ENCODE data around the gene KIAA1328. TPM values are rescaled to one million over a fixed set of nuclear protein-coding genes. Genes with fewer than 3 reads are reported as not detected.

KIAA1328 gene
- polyA plus RNA-seq, 3 donors from 2014 or later: 9.4 to 11.8 (median 10.2) TPM

DNA sequence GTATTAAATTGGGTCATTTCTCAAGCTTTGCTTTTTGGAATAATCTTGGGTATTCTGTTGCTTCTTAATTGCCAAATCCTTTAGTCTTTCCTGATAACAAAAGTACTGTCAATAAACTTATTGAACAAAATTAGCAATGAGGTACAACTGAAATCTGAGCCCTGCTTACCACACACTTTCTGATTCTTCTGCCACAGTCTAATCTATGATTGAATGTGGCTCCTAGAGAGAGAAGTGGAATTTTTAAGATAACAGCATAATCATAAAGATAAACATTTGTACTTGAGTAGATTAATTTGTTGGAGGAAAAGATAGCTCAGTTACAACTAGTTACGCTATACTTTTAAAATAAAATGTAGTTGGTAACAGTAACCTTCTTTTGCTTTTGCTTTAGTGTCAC is 381.9 kb downstream of the KIAA1328 start:
- Mint-ChIP-seq H3K27me3 (ENCODE audit: low read depth in 3 of 3) (peaks cover 0 to 2% (median 0%) of the 10 kb centered on the region in 3 donors), H3K36me3 (peaks cover 2 to 22% (median 13%) of the 10 kb centered on the region in 3 donors), H3K9me3 (peaks cover 14 to 21% (median 18%) of the 10 kb centered on the region in 6 donors), H3K4me3 (no peak overlapping the region), H3K4me1 (no peaks in the 10 kb centered on the region), H3K27ac (no peak overlapping the region)
- DNase-seq: no peak

DNA sequence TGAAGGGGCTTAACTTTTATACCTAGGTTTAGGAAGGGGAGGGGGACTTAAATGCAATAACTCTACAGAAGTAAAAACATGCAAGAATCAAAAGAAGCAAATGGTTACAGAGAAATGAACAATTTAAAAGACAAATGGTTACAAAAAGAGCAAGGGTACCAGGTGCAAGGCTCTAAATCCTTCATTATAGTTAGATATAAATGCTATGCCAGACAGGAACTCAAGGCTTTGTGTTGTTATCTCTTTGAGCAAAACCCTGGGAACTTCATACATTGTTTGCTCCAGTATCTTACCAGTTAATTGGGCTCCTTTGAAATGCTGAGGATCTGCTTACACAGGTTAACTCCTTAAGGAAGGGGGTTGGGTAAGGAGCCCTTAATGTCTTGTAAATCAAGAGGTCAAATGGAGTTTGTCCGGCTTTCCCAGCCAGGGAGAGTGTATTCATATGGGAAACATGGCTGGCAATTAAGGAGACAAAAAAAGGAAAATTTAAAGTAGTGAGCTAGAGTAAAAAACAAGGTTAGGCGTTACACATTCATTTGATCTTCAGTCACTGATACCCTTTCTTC is 389.2 kb downstream of the KIAA1328 start:
- H3K4me1 Mint-ChIP-seq: no peaks in the 10 kb centered on the region
- DNase-seq: no peak
- H3K9me3 Mint-ChIP-seq: peaks cover 17 to 35% (median 29%) of the 10 kb centered on the region in 6 donors
- H3K4me3 Mint-ChIP-seq: no peak overlapping the region
- no peaks in the 10 kb centered on the region for H3K27me3 Mint-ChIP-seq (ENCODE audit: low read depth in 3 of 3)
- no peak overlapping the region for H3K27ac Mint-ChIP-seq
- H3K36me3 Mint-ChIP-seq: peaks cover 10 to 34% (median 18%) of the 10 kb centered on the region in 3 donors

GRCh38 chr18:37219257-37219656 is 390.3 kb downstream of the KIAA1328 start:
- DNase-seq: no peak
- Mint-ChIP-seq H3K9me3 (peaks cover 10 to 27% (median 24%) of the 10 kb centered on the region in 6 donors), H3K27me3 (ENCODE audit: low read depth in 3 of 3) (no peaks in the 10 kb centered on the region), H3K27ac (no peak overlapping the region), H3K4me1 (no peaks in the 10 kb centered on the region), H3K36me3 (peaks cover 10 to 34% (median 18%) of the 10 kb centered on the region in 3 donors), H3K4me3 (no peak overlapping the region)

DNA sequence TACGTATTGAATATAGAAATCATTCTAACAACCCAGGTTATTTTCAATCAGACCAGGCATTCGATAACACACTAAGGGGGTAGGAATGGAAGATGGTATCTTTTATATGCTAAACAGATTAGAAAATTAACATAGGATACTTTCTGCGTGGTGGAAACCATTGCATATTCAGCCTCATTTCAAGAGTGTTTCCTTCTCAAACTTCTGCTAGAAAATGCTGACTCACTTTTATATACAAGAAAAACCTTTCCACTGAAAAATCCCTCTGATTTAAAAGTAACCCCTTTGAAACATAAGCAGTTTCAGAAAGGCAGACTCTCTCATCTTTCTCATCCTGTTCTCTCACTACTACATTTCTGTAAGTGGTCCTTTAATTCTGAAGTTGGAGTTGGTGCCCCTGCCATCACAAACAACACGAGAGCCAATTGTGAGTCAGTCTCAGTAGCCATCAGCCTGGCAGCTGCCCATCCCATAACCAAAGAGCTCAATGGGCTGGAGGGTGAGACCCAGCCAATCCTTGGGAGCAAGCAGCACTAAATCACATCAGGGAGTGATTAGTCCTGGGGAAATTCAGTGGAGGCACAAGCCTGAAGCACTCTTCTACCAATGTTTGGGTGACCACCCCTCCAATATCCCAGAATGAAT is 393.5 kb downstream of the KIAA1328 start:
- H3K36me3 Mint-ChIP-seq: peaks cover 26 to 33% (median 33%) of the 10 kb centered on the region in 3 donors
- H3K27ac Mint-ChIP-seq: no peak overlapping the region
- DNase-seq: no peak
- peaks cover 0 to 3% (median 1%) of the 10 kb centered on the region in 6 donors for H3K9me3 Mint-ChIP-seq
- no peaks in the 10 kb centered on the region for H3K27me3 Mint-ChIP-seq (ENCODE audit: low read depth in 3 of 3)
- no peak overlapping the region for H3K4me3 Mint-ChIP-seq
- H3K4me1 Mint-ChIP-seq: no peaks in the 10 kb centered on the region

GRCh38 chr18:37222999-37223378 is 394.1 kb downstream of the KIAA1328 start:
- H3K9me3 Mint-ChIP-seq: peaks cover 0 to 8% (median 3%) of the 10 kb centered on the region in 6 donors
- H3K4me1 Mint-ChIP-seq: no peaks in the 10 kb centered on the region
- H3K36me3 Mint-ChIP-seq: peaks cover 30 to 36% (median 36%) of the 10 kb centered on the region in 3 donors
- H3K27me3 Mint-ChIP-seq (ENCODE audit: low read depth in 3 of 3): peaks cover 0 to 2% (median 0%) of the 10 kb centered on the region in 3 donors
- DNase-seq: no peak
- no peak overlapping the region for H3K27ac Mint-ChIP-seq
- H3K4me3 Mint-ChIP-seq: no peak overlapping the region

GRCh38 chr18:37225279-37225678 is 396.4 kb downstream of the KIAA1328 start:
- Mint-ChIP-seq H3K36me3 (peaks cover 33 to 36% (median 33%) of the 10 kb centered on the region in 3 donors), H3K4me3 (no peak overlapping the region), H3K9me3 (peaks cover 0 to 10% (median 7%) of the 10 kb centered on the region in 6 donors), H3K27me3 (ENCODE audit: low read depth in 3 of 3) (peaks cover 0 to 3% (median 2%) of the 10 kb centered on the region in 3 donors), H3K27ac (no peak overlapping the region), H3K4me1 (no peaks in the 10 kb centered on the region)
- no peak for DNase-seq

- no peak for DNase-seq
- Mint-ChIP-seq H3K27me3 (ENCODE audit: low read depth in 3 of 3) (peaks cover 0 to 3% (median 2%) of the 10 kb centered on the region in 3 donors), H3K27ac (no peak overlapping the region), H3K9me3 (peaks cover 0 to 10% (median 7%) of the 10 kb centered on the region in 6 donors), H3K4me3 (no peak overlapping the region), H3K36me3 (peaks cover 6 to 13% (median 11%) of the 10 kb centered on the region in 3 donors), H3K4me1 (no peaks in the 10 kb centered on the region)
Observed at GRCh38 chr18:37230768-37231167, 401.8 kb downstream of the KIAA1328 start.

DNA sequence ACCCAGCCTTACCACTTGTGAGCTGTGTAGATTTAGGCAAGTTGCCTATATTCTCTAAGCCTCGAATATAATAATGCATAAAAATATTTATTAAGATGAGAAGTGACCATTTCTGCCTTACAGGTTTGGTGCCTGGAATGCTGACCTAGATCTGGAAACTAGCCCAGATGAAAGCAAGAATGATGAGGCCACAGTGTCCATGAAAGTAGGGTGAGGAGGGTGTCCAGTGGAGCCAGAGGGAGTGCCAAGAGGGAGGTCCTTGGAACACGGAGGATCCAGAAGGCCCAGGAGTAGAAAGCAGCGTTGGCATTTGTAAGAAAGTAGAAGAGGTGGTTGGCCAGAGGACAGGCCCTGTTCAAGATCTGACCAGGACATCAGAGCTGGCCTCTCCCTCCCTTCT is 402.3 kb downstream of the KIAA1328 start:
- H3K27ac Mint-ChIP-seq: no peak overlapping the region

GRCh38 chr18:37235583-37235982 is 406.7 kb downstream of the KIAA1328 start:
- no peak overlapping the region for H3K4me3 Mint-ChIP-seq
- DNase-seq: no peak
- peaks cover 0 to 3% (median 0%) of the 10 kb centered on the region in 3 donors for H3K36me3 Mint-ChIP-seq
- H3K27ac Mint-ChIP-seq: no peak overlapping the region
- H3K9me3 Mint-ChIP-seq: peaks cover 0 to 9% (median 0%) of the 10 kb centered on the region in 6 donors
- no peaks in the 10 kb centered on the region for H3K27me3 Mint-ChIP-seq (ENCODE audit: low read depth in 3 of 3)
- H3K4me1 Mint-ChIP-seq: no peaks in the 10 kb centered on the region

More for the DNA sequence above, 402.3 kb downstream of the KIAA1328 start:
- peaks cover 0 to 10% (median 5%) of the 10 kb centered on the region in 6 donors for H3K9me3 Mint-ChIP-seq
- peaks cover 3 to 8% (median 8%) of the 10 kb centered on the region in 3 donors for H3K36me3 Mint-ChIP-seq
- DNase-seq: no peak
- no peaks in the 10 kb centered on the region for H3K4me1 Mint-ChIP-seq
- H3K4me3 Mint-ChIP-seq: no peak overlapping the region
- H3K27me3 Mint-ChIP-seq (ENCODE audit: low read depth in 3 of 3): peaks cover 0 to 3% (median 2%) of the 10 kb centered on the region in 3 donors

DNA sequence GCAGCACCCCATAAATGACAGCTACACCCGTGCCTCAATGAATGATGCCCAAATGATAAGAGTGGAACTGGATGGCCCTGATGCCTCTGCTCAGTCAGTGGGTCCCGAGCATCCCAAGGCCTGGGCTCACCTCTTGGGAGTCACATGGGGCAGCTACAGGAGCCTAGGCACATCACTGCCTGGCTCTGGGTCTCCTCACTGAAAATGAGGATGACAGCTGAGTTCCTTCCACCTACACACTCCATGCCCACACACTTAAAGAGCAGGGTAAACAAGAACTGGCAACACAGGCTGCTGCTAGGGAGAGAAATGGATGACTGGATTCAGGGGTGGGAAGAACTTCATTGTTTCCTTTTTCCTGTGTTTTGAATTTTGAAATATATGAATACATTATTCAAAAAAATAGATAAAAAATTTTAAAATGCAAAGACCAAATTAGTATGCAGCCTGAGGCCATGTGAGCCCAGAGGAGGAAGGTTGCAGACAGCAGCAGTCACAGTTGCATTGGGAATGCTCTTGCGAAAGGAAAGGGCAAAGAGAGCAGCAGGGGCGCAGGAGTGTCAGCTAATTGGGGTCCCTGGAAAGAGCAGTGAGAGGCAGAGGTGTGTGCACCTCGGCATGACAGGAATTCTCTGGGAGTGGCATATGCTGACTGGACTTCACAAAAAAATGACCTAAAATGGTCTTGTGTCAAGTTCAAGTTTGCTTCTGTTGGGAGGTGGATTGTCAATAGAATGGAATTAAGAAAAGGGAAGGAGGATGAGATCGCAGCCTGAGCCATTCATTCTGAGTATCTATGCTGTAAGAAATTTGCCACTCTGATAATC is 409.6 kb downstream of the KIAA1328 start:
- DNase-seq: no peak
- Mint-ChIP-seq H3K9me3 (peaks cover 0 to 9% (median under 1%) of the 10 kb centered on the region in 6 donors), H3K36me3 (no peaks in the 10 kb centered on the region), H3K4me3 (no peak overlapping the region), H3K27me3 (ENCODE audit: low read depth in 3 of 3) (peaks cover 5 to 9% (median 8%) of the 10 kb centered on the region in 3 donors), H3K4me1 (no peaks in the 10 kb centered on the region), H3K27ac (no peak overlapping the region)

DNA sequence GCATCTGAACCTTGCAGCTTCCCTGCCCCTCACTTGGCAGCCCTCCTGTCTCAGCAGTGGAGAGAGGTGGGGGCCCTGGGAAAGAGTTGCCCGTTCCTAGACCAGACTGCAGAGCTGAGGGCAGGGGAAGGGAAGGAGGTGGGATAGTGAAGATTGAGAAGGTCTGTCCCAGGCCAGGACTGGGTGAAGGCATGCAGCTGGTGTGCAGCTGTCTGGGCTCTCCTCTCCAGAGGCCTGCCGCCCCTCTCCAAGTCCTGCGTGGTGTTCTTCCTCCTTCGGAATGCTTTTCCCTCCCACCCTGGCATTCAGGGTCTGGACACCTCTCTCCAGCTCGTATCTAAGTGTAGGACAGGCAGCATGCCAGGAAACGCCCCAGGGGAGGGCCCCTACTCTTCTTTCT is 413.2 kb downstream of the KIAA1328 start:
- Mint-ChIP-seq H3K4me3 (no peak overlapping the region), H3K36me3 (peaks cover 0 to 4% (median 0%) of the 10 kb centered on the region in 3 donors), H3K27me3 (ENCODE audit: low read depth in 3 of 3) (peaks cover 15 to 17% (median 16%) of the 10 kb centered on the region in 3 donors), H3K27ac (no peak overlapping the region), H3K4me1 (peaks cover 0 to 2% of the 10 kb centered on the region in 2 donors), H3K9me3 (peaks cover 0 to 20% (median 5%) of the 10 kb centered on the region in 6 donors)
- DNase-seq: no peak

DNA sequence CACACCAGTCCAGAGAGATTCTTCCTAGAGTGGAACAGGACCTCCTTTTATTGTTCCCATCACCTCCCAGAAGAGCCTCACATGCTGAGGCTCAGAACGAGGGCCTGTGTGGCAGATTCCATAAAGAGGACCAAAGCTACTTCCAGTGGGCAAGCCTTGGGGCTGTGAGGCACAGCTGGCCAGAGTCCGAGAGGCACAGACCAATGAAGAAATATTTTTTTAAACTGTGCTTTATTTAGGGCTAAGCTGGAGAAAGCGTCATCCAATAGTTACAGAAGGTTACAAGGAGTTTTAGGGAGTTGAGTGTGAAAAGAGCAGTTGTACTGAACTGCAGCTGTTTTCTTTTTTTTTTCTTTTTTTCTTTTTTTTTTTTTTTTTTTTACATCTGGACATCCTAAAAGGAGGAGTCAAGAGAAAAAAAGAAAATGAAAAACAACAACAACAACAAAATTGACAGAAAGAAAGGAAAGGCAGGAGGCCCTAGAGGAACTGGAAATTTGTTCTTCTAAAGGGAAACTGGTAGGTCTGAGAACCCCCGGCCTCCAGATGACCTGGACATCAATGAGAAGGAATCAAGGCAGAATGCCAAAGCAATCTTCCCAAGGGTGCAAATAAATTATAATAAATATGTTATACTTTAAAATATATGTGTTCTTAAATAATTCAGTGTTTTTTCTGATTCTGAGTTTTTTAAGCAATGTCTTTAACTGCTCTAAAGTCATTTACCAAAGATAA is 414.1 kb downstream of the KIAA1328 start:
- Mint-ChIP-seq H3K9me3 (peaks cover 0 to 20% (median 5%) of the 10 kb centered on the region in 6 donors), H3K27me3 (ENCODE audit: low read depth in 3 of 3) (peaks cover 15 to 18% (median 16%) of the 10 kb centered on the region in 3 donors), H3K4me3 (no peak overlapping the region), H3K36me3 (peaks cover 0 to 4% (median 0%) of the 10 kb centered on the region in 3 donors), H3K27ac (no peak overlapping the region), H3K4me1 (peaks cover 0 to 2% of the 10 kb centered on the region in 2 donors)
- DNase-seq: no peak

GRCh38 chr18:37243741-37244140 is 414.8 kb downstream of the KIAA1328 start:
- H3K4me3 Mint-ChIP-seq: no peak overlapping the region

More at GRCh38 chr18:37243741-37244140, 414.8 kb downstream of the KIAA1328 start:
- Mint-ChIP-seq H3K27me3 (ENCODE audit: low read depth in 3 of 3) (peaks cover 15 to 19% (median 16%) of the 10 kb centered on the region in 3 donors), H3K4me1 (peaks cover 0 to 2% of the 10 kb centered on the region in 2 donors), H3K27ac (no peak overlapping the region), H3K9me3 (peaks cover 0 to 20% (median 5%) of the 10 kb centered on the region in 6 donors), H3K36me3 (peaks cover 0 to 4% (median 0%) of the 10 kb centered on the region in 3 donors)
- no peak for DNase-seq
